Measurements from ENCODE around the gene DOCK6. TPM values are rescaled to one million over a fixed set of nuclear protein-coding genes. Genes with fewer than 3 reads are reported as not detected.

Gene DOCK6
- total RNA-seq, 1 donor from 2014 or later = 10.5 TPM

GRCh38 chr19:11238781-11239376, 23.4 kb downstream of the DOCK6 start:
- Histone ChIP-seq H3K4me3 (ENCODE audit: low read depth, low read length) (no peak overlapping the region), H3K36me3 (ENCODE audit: control insufficient read depth, insufficient read depth, low read length) (peaks cover 44% of the 10 kb centered on the region), H3K27me3 (ENCODE audit: control insufficient read depth, insufficient read depth, low read length) (no peaks in the 10 kb centered on the region)
- DNase-seq (ENCODE audit: low read depth) (no peak), FAIRE-seq (no peak)
- TF ChIP-seq CTCF (IDR thresholded peaks at IDR 0.05; ENCODE audit: insufficient read depth, low read length, severe bottlenecking) = no peak

- Histone ChIP-seq H3K4me3 (ENCODE audit: low read depth, low read length) (no peak overlapping the region), H3K36me3 (ENCODE audit: control insufficient read depth, insufficient read depth, low read length) (peaks cover 43% of the 10 kb centered on the region), H3K27me3 (ENCODE audit: control insufficient read depth, insufficient read depth, low read length) (no peaks in the 10 kb centered on the region)
- no peak for FAIRE-seq
- no peak for DNase-seq (ENCODE audit: low read depth)
- no peak for TF ChIP-seq CTCF (IDR thresholded peaks at IDR 0.05; ENCODE audit: insufficient read depth, low read length, severe bottlenecking)
These were observed 24.3 kb downstream of the DOCK6 start for GRCh38 chr19:11238041-11238440.

GRCh38 chr19:11237321-11237720, 25.0 kb downstream of the DOCK6 start:
- DNase-seq (ENCODE audit: low read depth) (no peak), FAIRE-seq (no peak)
- Histone ChIP-seq H3K36me3 (ENCODE audit: control insufficient read depth, insufficient read depth, low read length) (peaks cover 44% of the 10 kb centered on the region), H3K27me3 (ENCODE audit: control insufficient read depth, insufficient read depth, low read length) (no peaks in the 10 kb centered on the region), H3K4me3 (ENCODE audit: low read depth, low read length) (no peak overlapping the region)
- TF ChIP-seq CTCF (IDR thresholded peaks at IDR 0.05; ENCODE audit: insufficient read depth, low read length, severe bottlenecking) = no peak

- H3K4me3 ChIP-seq (ENCODE audit: low read depth, low read length) = no peak overlapping the region
- no peak for FAIRE-seq
- TF ChIP-seq CTCF (IDR thresholded peaks at IDR 0.05; ENCODE audit: insufficient read depth, low read length, severe bottlenecking) = no peak
- H3K36me3 ChIP-seq (ENCODE audit: control insufficient read depth, insufficient read depth, low read length) = peaks cover 48% of the 10 kb centered on the region
- H3K27me3 ChIP-seq (ENCODE audit: control insufficient read depth, insufficient read depth, low read length) = no peaks in the 10 kb centered on the region
- DNase-seq (ENCODE audit: low read depth) = no peak
These were observed 25.7 kb downstream of the DOCK6 start for GRCh38 chr19:11236324-11237301.

GRCh38 chr19:11234486-11235075, 27.7 kb downstream of the DOCK6 start:
- no peak for DNase-seq (ENCODE audit: low read depth)
- FAIRE-seq = no peak
- no peak for TF ChIP-seq CTCF (IDR thresholded peaks at IDR 0.05; ENCODE audit: insufficient read depth, low read length, severe bottlenecking)
- Histone ChIP-seq H3K4me3 (ENCODE audit: low read depth, low read length) (no peak overlapping the region), H3K36me3 (ENCODE audit: control insufficient read depth, insufficient read depth, low read length) (peaks cover 40% of the 10 kb centered on the region), H3K27me3 (ENCODE audit: control insufficient read depth, insufficient read depth, low read length) (no peaks in the 10 kb centered on the region)

Data from bronchial epithelial cell (primary cell).